HEK293 (cell line): Measurements from ENCODE around the gene WSB2.

Experiments
- GLI4 ChIP-seq: fragments of 450-650 bp; formaldehyde crosslinking; IDR thresholded peaks from 2 replicates; pipeline ENCODE4 v1.5.1; 2016; ENCODE audit warnings: missing biosample characterization, missing genetic modification characterization
- ZBTB21 ChIP-seq: fragments of 450-650 bp; formaldehyde crosslinking; IDR thresholded peaks from 2 replicates; pipeline ENCODE4 v1.5.1; 2017; ENCODE audit warnings: missing biosample characterization, missing genetic modification characterization

DNA sequence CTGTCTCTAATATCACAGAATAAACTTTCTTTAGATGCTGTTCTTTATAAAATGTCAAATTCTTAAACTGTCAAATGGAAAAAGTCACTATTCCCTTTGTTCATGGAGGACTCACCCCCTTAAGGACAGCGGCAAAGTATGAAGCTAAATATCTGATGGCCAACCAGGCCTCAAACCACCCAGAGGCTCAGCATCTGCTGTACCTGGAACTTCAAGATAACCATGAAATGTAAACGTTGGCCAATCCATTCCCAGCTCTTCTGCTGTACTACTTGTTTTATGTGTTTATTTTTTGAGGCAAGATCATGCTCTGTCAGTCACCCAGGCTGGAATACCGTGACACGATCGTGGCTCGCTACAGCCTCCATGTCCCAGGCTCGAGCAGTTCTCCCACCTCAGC lies 28.8 kb downstream of the WSB2 start:
- TF ChIP-seq GLI4 (tag by site-specific recombination), result no peak
- TF ChIP-seq ZBTB21 (tag by site-specific recombination), result no peak
